A673 (cell line): Measurements from ENCODE around the gene RBM5.

Experiments used
- CTCF ChIP-seq: fragments of 300-800, 200-600 bp; sonication (generic); conservative IDR thresholded peaks from 2 replicates; pipeline ENCODE4 v1.5.1; 2017; ENCODE audit warnings: low read depth, mild to moderate bottlenecking, antibody characterized with exemption, low read length, moderate library complexity, mixed read lengths
- EZH2 ChIP-seq: fragments of 200-600 bp; sonication (generic); IDR thresholded peaks from 2 replicates; pipeline ENCODE4 v1.6.1; 2017; ENCODE audit warnings: borderline replicate concordance, low read depth, mild to moderate bottlenecking, mixed read lengths, antibody characterized with exemption, low read length; ENCODE audit not compliant: poor library complexity, severe bottlenecking

DNA sequence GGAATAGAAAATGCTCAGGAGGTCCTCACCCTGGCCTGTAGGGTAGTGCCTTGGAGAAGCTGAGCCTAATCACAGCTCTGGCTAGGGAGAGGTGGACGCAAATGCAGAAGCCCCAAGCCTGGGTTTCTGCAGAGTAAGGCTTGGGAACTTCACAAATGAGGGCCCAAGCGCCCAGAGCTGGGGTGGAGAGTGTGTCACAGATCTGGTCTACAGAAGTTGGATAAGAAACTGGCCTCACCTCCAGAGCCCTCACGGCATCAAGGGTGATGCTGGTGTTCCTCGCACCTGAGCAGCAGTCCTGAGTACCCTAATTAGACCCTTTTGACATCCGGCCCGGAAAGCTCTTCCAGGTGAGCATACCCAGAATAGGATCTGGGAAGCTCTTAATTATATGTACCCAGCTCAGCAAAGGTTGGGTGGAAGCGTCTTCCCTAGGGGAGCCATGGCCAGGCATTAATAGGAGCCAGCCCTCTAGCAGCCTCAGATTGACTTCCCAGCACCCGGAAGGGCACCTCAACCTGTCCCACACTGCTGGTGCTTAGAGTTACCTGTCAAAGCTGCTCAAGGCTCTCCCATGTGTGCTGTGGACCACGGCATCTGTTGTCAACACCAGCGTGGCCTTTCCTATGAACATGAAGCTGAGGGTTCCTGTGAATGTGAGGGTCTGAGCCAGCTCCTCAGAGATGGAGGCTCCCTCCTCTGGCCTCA is 31.8 kb downstream of the RBM5 start:
- TF ChIP-seq CTCF (no peak), EZH2 (no peak)
